ENCODE measurements around the gene MCC. TPM values are rescaled to one million over a fixed set of nuclear protein-coding genes. Genes with fewer than 3 reads are reported as not detected.

Gene MCC
- total and polyA plus RNA-seq, 4 donors: 1.6 to 38.6 (median 11.2) TPM

GRCh38 chr5:113044776-113045465 is 443.3 kb downstream of the MCC start:
- no peak overlapping the region for H3K9ac ChIP-seq (ENCODE audit: insufficient read depth in 1 of 2, low read length in 2 of 2)
- no peak for ATAC-seq (ENCODE audit: insufficient read depth, low FRiP score)
- 88 to 91% methylated on average over 11 of the region's 11 CpGs for WGBS, 2 donors
- DNase-seq: peak in 2 of 3 donors; percentile 55 to 64
- no peak overlapping the region for H3K27ac ChIP-seq (ENCODE audit: low read depth in 1 of 2, low read length in 1 of 2)
- H3K36me3 ChIP-seq (ENCODE audit: control insufficient read depth in 4 of 4, insufficient read depth in 4 of 4, low read length in 4 of 4): peaks cover 2 to 12% (median 5%) of the 10 kb centered on the region in 4 donors
- H3K4me3 ChIP-seq: no peak overlapping the region
- peaks cover 0 to 5% (median 4%) of the 10 kb centered on the region in 5 donors for H3K4me1 ChIP-seq (ENCODE audit: control insufficient read depth in 5 of 5, insufficient read depth in 5 of 5, low read length in 5 of 5)
- no peak for TF ChIP-seq CTCF (IDR thresholded peaks at IDR 0.05; ENCODE audit: control extremely low read depth, extremely low read depth)
- H3K9me3 ChIP-seq (ENCODE audit: control insufficient read depth in 4 of 4, insufficient read depth in 3 of 4, low read length in 3 of 4): peaks cover 0 to 2% (median 0%) of the 10 kb centered on the region in 4 donors
- no peaks in the 10 kb centered on the region for H3K27me3 ChIP-seq (ENCODE audit: control insufficient read depth in 3 of 3, insufficient read depth in 3 of 3, low read length in 2 of 3)

- Histone ChIP-seq H3K27me3 (ENCODE audit: control insufficient read depth in 3 of 3, insufficient read depth in 3 of 3, low read length in 2 of 3) (no peaks in the 10 kb centered on the region), H3K9ac (ENCODE audit: insufficient read depth in 1 of 2, low read length in 2 of 2) (no peak overlapping the region), H3K4me3 (no peak overlapping the region), H3K36me3 (ENCODE audit: control insufficient read depth in 4 of 4, insufficient read depth in 4 of 4, low read length in 4 of 4) (peaks cover 2 to 10% (median 8%) of the 10 kb centered on the region in 4 donors), H3K4me1 (ENCODE audit: control insufficient read depth in 5 of 5, insufficient read depth in 5 of 5, low read length in 5 of 5) (peaks cover 0 to 5% (median 4%) of the 10 kb centered on the region in 5 donors), H3K9me3 (ENCODE audit: control insufficient read depth in 4 of 4, insufficient read depth in 3 of 4, low read length in 3 of 4) (peaks cover 0 to 2% (median 0%) of the 10 kb centered on the region in 4 donors), H3K27ac (ENCODE audit: low read depth in 1 of 2, low read length in 1 of 2) (peak overlapping the region in 1 of 2 donors; percentile 18)
- ATAC-seq (ENCODE audit: insufficient read depth, low FRiP score): no peak
- no peak for TF ChIP-seq CTCF (IDR thresholded peaks at IDR 0.05; ENCODE audit: control extremely low read depth, extremely low read depth)
- 81 to 87% methylated on average over 16 of the region's 16 CpGs for WGBS, 2 donors
- peak; percentile 22 to 48 (median 32) for DNase-seq
Observed at GRCh38 chr5:113043491-113043931, 444.7 kb downstream of the MCC start.

GRCh38 chr5:113042491-113043243 is 445.6 kb downstream of the MCC start:
- no peak for ATAC-seq (ENCODE audit: insufficient read depth, low FRiP score)
- Histone ChIP-seq H3K36me3 (ENCODE audit: control insufficient read depth in 4 of 4, insufficient read depth in 4 of 4, low read length in 4 of 4) (peaks cover 0 to 9% (median 4%) of the 10 kb centered on the region in 4 donors), H3K4me3 (no peak overlapping the region), H3K4me1 (ENCODE audit: control insufficient read depth in 5 of 5, insufficient read depth in 5 of 5, low read length in 5 of 5) (peaks cover 0 to 5% (median 4%) of the 10 kb centered on the region in 5 donors), H3K9ac (ENCODE audit: insufficient read depth in 1 of 2, low read length in 2 of 2) (no peak overlapping the region), H3K27me3 (ENCODE audit: control insufficient read depth in 3 of 3, insufficient read depth in 3 of 3, low read length in 2 of 3) (no peaks in the 10 kb centered on the region), H3K9me3 (ENCODE audit: control insufficient read depth in 4 of 4, insufficient read depth in 3 of 4, low read length in 3 of 4) (peaks cover 0 to 2% (median 0%) of the 10 kb centered on the region in 4 donors), H3K27ac (ENCODE audit: low read depth in 1 of 2, low read length in 1 of 2) (peak overlapping the region in 1 of 2 donors; percentile 18)
- no peak for DNase-seq
- WGBS, 2 donors: 85% methylated on average over 4 of the region's 4 CpGs
- TF ChIP-seq CTCF (IDR thresholded peaks at IDR 0.05; ENCODE audit: control extremely low read depth, extremely low read depth): no peak
